Measurements from ENCODE around the gene CD177. TPM values are rescaled to one million over a fixed set of nuclear protein-coding genes. Genes with fewer than 3 reads are reported as not detected.
"Not testable (repeated sequence)": the region's sequence is repeated elsewhere in the genome, so short reads cannot be mapped to it uniquely, and the experiment has no call there.

Gene CD177
- total and polyA plus RNA-seq, 9 of the 15 experiments (the other 6 are each of a cell fraction or from before 2014, with no cell fraction given): not detected

GRCh38 chr19:43362179-43362578, 8.7 kb downstream of the CD177 start:
- Histone ChIP-seq H3K4me1 (replicated peaks in 1 of 2; ENCODE audit: control insufficient read depth in 2 of 2, insufficient read depth in 2 of 2, low read length in 2 of 2) (no peaks in the 10 kb centered on the region), H3K27me3 (ENCODE audit: control insufficient read depth in 2 of 2, insufficient read depth in 2 of 2, low read length in 2 of 2) (peaks cover 2 to 11% of the 10 kb centered on the region in 2 experiments; a peak in 3 of 5 replicates), H3K9me3 (replicated peaks; ENCODE audit: control insufficient read depth, insufficient read depth, low read depth, low read length) (no peaks in the 10 kb centered on the region), H3K9me1 (ENCODE audit: control insufficient read depth, insufficient read depth, low read length) (no peaks in the 10 kb centered on the region), H3K27ac (ENCODE audit: extremely low read depth, low read depth, low read length) (no peak overlapping the region), H3K79me2 (ENCODE audit: control insufficient read depth, insufficient read depth, low read length) (no peaks in the 10 kb centered on the region), H3K4me3 (no peak overlapping the region), H3K36me3 (ENCODE audit: control insufficient read depth, insufficient read depth, low read length) (no peaks in the 10 kb centered on the region), H3K4me2 (ENCODE audit: insufficient read depth, low read length) (no peak overlapping the region), H2AFZ (ENCODE audit: low read depth, low read length) (no peak overlapping the region), H4K20me1 (replicated peaks; ENCODE audit: control insufficient read depth, insufficient read depth, low read length) (no peaks in the 10 kb centered on the region), H3K9ac (ENCODE audit: insufficient read depth in 1 of 2, low read depth in 2 of 2, low read length in 2 of 2) (no peak overlapping the region)
- DNase-seq (ENCODE audit: extremely low read depth in 1 of 4, low spot score in 3 of 4): no peak
- intact Hi-C loops (cut with micrococcal nuclease): no loop called here
- ChIA-PET POLR2A (no interaction called here), CTCF (ENCODE audit: low intra/inter-chr PET ratio) (no interaction called here)
- ATAC-seq: no peak
- under 1% methylated on average over 8 of the region's 8 CpGs for WGBS (ENCODE audit: insufficient coverage, low coverage, missing lambda C conversion rate)
- BruUV-seq (replicated peaks): no TSS peak
- FAIRE-seq: no peak
- in situ Hi-C loops (cut with MboI): no loop called here
- TF ChIP-seq, protein P1, sequence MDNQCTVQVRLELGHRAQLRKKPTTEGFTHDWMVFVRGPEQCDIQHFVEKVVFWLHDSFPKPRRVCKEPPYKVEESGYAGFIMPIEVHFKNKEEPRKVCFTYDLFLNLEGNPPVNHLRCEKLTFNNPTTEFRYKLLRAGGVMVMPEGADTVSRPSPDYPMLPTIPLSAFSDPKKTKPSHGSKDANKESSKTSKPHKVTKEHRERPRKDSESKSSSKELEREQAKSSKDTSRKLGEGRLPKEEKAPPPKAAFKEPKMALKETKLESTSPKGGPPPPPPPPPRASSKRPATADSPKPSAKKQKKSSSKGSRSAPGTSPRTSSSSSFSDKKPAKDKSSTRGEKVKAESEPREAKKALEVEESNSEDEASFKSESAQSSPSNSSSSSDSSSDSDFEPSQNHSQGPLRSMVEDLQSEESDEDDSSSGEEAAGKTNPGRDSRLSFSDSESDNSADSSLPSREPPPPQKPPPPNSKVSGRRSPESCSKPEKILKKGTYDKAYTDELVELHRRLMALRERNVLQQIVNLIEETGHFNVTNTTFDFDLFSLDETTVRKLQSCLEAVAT (IDR thresholded peaks at IDR 0.05): no peak

DNA sequence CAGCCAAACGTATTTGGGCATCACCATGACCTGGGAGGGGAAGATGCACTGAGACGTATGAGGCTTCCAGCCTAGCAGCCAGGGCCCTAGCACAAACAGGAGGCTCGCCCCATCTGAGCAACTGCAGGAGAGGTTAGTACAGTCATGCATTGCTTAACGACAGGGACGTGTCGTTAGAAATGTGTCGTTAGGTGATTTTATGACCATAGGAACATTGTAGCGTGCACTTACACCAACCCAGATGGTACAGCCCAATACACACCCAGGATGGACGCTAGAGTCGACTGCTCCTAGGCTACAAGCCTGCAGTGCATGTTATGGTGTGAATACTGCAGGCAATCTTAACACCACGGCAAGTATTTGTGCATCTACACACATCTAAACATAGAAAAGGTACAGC, 9.3 kb downstream of the CD177 start:
- H3K9me3 ChIP-seq (replicated peaks; ENCODE audit: control insufficient read depth, insufficient read depth, low read depth, low read length): no peaks in the 10 kb centered on the region
- TF ChIP-seq PRDM10 (IDR thresholded peaks at IDR 0.05; ENCODE audit: partially characterized antibody): peak; percentile 51
- TF ChIP-seq CREBBP (IDR thresholded peaks at IDR 0.05; ENCODE audit: low read depth, low read length): no peak
- ChIA-PET POLR2A (no interaction called here), CTCF (ENCODE audit: low intra/inter-chr PET ratio) (no interaction called here)
- H3K9ac ChIP-seq (ENCODE audit: insufficient read depth in 1 of 2, low read depth in 2 of 2, low read length in 2 of 2): no peak overlapping the region
- no peak for DNase-seq (ENCODE audit: extremely low read depth in 1 of 4, low spot score in 3 of 4)
- H2AFZ ChIP-seq (ENCODE audit: low read depth, low read length): no peak overlapping the region
- no peaks in the 10 kb centered on the region for H4K20me1 ChIP-seq (replicated peaks; ENCODE audit: control insufficient read depth, insufficient read depth, low read length)
- no peak overlapping the region for H3K4me2 ChIP-seq (ENCODE audit: insufficient read depth, low read length)
- no TSS peak for BruUV-seq (replicated peaks)
- no peak for ATAC-seq
- peaks cover 2 to 11% of the 10 kb centered on the region in 2 experiments; a peak in 3 of 5 replicates for H3K27me3 ChIP-seq (ENCODE audit: control insufficient read depth in 2 of 2, insufficient read depth in 2 of 2, low read length in 2 of 2)
- WGBS (ENCODE audit: insufficient coverage, low coverage, missing lambda C conversion rate): under 1% methylated on average over 11 of the region's 11 CpGs
- FAIRE-seq: no peak
- no peaks in the 10 kb centered on the region for H3K4me1 ChIP-seq (replicated peaks in 1 of 2; ENCODE audit: control insufficient read depth in 2 of 2, insufficient read depth in 2 of 2, low read length in 2 of 2)
- in situ Hi-C loops (cut with MboI): no loop called here
- no peak overlapping the region for H3K4me3 ChIP-seq
- no peak overlapping the region for H3K27ac ChIP-seq (ENCODE audit: extremely low read depth, low read depth, low read length)
- no peaks in the 10 kb centered on the region for H3K9me1 ChIP-seq (ENCODE audit: control insufficient read depth, insufficient read depth, low read length)
- no peaks in the 10 kb centered on the region for H3K36me3 ChIP-seq (ENCODE audit: control insufficient read depth, insufficient read depth, low read length)
- intact Hi-C loops (cut with micrococcal nuclease): no loop called here
- no peaks in the 10 kb centered on the region for H3K79me2 ChIP-seq (ENCODE audit: control insufficient read depth, insufficient read depth, low read length)

GRCh38 chr19:43365677-43366076, 12.2 kb downstream of the CD177 start:
- 0% methylated on average over 5 of the region's 9 CpGs for WGBS (ENCODE audit: insufficient coverage, low coverage, missing lambda C conversion rate)

More at GRCh38 chr19:43365677-43366076, 12.2 kb downstream of the CD177 start:
- H3K4me1 ChIP-seq (replicated peaks in 1 of 2; ENCODE audit: control insufficient read depth in 2 of 2, insufficient read depth in 2 of 2, low read length in 2 of 2); FAIRE-seq; intact Hi-C loops (cut with micrococcal nuclease); H3K4me3 ChIP-seq; H3K4me2 ChIP-seq (ENCODE audit: insufficient read depth, low read length); in situ Hi-C loops (cut with MboI); H3K27ac ChIP-seq (ENCODE audit: extremely low read depth, low read depth, low read length); H4K20me1 ChIP-seq (replicated peaks; ENCODE audit: control insufficient read depth, insufficient read depth, low read length); H3K9ac ChIP-seq (ENCODE audit: insufficient read depth in 1 of 2, low read depth in 2 of 2, low read length in 2 of 2); H2AFZ ChIP-seq (ENCODE audit: low read depth, low read length); H3K36me3 ChIP-seq (ENCODE audit: control insufficient read depth, insufficient read depth, low read length); DNase-seq (ENCODE audit: extremely low read depth in 1 of 4, low spot score in 3 of 4); ATAC-seq; H3K9me1 ChIP-seq (ENCODE audit: control insufficient read depth, insufficient read depth, low read length); H3K79me2 ChIP-seq (ENCODE audit: control insufficient read depth, insufficient read depth, low read length); H3K9me3 ChIP-seq (replicated peaks; ENCODE audit: control insufficient read depth, insufficient read depth, low read depth, low read length); BruUV-seq (replicated peaks); CTCF ChIA-PET (ENCODE audit: low intra/inter-chr PET ratio); POLR2A ChIA-PET: not testable (repeated sequence)
- peaks cover 2 to 11% of the 10 kb centered on the region in 2 experiments; a peak in 3 of 5 replicates for H3K27me3 ChIP-seq (ENCODE audit: control insufficient read depth in 2 of 2, insufficient read depth in 2 of 2, low read length in 2 of 2)
